ENCODE results near the gene WFDC10B. TPM values are rescaled to one million over a fixed set of nuclear protein-coding genes. Genes with fewer than 3 reads are reported as not detected.
"Not testable (repeated sequence)": the region's sequence is repeated elsewhere in the genome, so short reads cannot be mapped to it uniquely, and the experiment has no call there.

WFDC10B gene
- total RNA-seq, result not detected in 2 replicates

DNA sequence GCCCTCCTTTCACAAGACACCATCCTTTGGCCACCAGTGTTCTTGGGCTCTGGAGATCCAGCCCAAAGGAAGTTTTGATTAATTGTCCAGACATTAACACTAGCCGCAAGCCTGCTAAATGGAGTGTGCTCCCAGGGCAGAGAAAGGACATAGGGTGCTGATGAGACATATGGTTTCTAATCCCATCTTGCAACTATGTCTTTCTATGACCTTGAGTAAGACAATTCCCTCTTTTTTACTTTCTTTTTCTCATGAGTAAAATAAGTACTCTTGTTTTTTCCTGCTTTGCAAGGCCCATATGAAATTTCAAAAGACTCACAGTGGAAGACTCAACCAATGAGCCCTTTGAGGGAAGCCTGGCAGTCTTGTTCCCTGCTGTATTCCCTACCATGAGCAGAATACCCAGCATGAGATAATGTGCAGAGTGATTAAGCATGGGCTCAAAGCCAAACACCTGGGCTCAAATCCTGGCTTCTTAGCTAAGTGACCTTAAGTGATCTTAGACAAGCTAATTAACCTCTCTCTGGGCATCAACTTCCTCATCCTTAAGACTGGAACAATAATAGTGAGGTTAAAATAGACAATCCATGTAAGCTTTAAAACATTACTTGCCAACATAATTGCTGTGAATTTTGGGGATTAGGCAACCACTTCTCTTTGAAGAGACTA is at the start of gene WFDC10B:
Gene WFDC10B (minus strand): TSS at position 51 of the 669 bp plus-strand sequence. CDS start 19,027 bp downstream, outside the sequence.
- no peak for DNase-seq (ENCODE audit: low read depth in 2 of 2)

DNA sequence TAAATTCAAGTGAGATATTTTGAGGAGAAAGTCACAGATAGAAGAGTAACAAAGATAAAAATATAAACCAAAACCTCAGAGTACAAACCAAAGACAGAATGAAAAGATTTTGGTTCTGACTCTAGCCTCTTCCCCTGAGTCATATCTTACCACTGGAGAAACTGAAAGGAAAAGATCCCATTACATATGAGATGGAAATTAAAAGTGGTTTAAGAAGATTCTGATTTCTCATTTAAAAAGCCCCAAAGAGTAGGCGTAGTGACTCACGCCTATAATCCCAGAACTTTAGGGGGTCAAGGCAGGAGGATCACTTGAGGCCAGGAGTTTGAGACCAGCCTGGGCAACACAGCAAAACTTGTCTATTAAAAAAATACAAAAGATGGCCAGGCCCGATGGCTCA is 47.9 kb upstream of the WFDC10B start:
- DNase-seq (ENCODE audit: low read depth in 2 of 2), result no peak

DNA sequence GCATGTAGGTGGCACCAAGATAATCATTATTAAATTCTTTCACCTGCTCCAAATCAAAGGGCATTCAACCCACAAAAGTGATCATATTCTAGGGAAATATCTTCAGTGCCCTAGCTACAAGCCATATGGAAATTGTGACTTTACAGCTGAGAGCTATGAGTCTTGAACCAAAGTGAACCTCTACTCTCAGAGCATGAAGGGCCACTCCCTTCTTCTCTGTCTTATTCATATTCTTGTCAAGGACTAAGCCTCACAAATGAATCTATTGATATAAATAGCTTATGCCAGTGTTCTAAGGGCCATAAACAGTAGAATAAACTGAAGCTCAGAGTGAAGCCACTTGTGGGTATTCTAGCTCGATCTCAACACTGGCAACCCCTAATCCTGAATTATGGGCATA is 46.9 kb upstream of the WFDC10B start:
- DNase-seq (ENCODE audit: low read depth in 2 of 2), result no peak

DNA sequence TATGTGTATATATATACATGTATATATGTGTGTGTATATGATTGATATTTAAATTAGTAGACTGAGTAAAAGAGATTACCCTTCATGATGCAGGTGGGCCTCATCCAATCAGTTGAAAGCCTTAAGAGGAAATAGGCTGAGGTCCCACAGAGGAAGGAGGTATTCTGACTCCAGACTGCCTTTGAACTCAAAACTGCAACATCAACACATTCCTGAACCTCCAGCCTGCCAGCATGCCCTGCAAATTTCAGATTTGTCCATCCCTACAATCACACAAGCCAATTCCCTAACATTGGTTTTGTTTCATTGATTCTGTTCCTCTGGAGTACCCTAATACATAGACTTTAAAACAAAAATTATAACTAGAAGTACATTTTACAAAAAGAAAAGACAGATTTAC is 40.2 kb upstream of the WFDC10B start:
- no peak for DNase-seq (ENCODE audit: low read depth in 2 of 2)

DNA sequence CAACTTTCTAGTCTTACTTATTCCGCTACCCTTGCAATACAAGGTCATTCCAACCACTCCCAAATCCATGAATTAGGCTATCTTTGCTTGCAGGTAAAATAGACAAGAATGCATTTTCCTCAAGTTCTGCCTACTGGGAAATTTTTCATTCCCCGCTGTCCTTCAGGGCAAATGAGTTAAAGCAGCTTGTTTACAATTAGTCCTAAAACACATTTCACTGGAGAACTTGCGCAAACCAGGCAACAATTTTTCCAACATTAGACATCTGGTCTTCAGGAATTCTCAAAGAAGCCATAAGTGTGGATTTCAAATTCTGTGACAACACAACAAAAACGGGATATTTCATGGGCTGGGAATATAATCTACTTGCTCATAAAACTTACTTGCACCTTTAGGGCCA is 37.8 kb upstream of the WFDC10B start:
- no peak for DNase-seq (ENCODE audit: low read depth in 2 of 2)

DNA sequence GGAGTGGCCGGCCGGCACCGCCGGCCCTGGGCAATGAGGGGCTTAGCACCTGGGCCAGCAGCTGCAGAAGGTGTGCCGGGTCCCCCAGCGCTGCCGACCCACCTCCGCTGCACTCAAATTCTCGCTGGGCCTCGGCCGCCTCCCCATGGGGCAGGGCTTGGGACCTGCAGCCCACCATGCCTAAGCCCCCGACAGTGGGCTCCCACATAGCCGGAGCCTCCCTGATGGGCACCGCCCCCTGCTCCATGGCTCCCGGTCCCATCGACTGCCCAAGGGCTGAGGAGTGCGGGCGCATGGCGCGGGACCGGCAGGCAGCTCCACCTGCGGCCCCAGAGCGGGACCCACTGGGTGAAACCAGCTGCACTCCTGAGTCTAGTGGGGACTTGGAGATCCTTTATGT is 31.2 kb upstream of the WFDC10B start:
- no peak for DNase-seq (ENCODE audit: low read depth in 2 of 2)

DNA sequence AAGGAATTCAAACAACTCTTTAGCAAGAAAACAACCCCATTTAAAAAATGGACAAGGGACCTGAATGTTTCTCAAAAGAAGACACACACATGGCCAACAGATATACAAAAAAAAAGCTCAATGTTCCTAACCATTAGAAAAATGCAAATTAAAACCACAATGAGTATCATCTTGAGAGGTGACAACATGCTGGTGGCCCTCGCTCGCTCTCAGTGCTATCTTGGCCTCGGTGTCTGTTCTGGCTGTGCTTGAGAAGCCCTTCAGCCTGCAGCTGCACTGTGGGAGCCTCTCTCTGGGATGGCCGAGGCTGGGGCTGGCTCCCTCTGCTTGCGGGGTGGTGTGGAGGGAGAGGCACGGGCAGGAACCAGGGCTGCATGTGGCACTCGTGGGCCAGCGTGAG is 30.7 kb upstream of the WFDC10B start:
- no peak for DNase-seq (ENCODE audit: low read depth in 2 of 2)

DNA sequence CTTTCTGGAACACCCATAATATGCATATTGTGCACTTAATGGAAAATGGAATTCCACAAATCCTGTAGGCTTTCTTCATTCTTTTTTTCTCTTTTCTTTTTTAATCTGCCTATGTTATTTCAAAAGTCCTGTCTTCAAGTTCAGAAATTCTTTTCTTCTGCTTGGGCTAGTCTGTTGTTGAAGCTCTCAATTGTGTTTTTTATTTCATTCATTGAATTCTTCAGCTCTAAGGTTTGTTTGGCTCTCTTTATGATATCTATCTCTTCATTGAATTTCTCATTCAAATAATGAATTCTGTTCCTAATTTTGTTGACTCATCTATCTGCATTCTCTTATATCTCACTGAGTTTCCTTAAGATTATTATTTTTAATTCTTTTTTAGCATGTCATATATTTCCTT is 27.4 kb upstream of the WFDC10B start:
- no peak for DNase-seq (ENCODE audit: low read depth in 2 of 2)

DNA sequence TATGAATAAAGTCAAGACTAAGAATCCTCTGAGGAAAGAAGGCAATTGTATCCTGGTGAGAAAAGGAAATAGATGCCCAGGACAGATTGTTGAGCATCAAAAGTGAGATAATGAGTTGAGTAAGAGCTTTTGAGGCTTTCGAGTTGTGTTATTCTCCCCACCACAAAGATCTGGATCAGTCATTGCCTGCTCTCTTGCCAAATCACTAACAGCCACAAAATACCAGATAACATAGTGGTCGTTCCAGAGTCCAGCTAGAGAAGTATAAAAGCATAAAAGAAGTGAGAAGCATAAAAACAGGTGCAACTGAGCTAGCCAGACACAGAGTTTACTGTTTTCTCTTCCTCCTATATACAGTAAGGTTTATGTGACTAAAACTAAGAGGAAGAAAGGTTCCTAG is 22.2 kb upstream of the WFDC10B start:
- no peak for DNase-seq (ENCODE audit: low read depth in 2 of 2)

DNA sequence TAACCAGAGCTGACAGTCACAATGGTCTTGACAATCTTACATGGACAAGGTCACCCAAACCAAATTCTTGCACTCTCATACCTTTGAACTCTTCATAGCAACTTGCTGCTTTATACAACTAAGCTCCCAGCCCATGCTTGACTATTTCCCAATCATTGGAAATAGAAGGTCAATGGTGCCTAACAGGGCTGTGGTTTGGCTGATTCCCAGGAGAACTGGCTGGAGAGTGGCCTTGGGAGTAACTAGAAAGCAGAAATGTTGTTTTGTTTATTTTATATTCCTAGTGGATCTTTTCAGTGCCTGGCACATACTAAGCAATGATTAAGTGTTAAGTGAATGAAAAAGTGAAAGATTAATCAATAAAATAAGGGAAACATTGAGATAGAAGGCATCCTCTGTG is 20.3 kb upstream of the WFDC10B start:
- no peak for DNase-seq (ENCODE audit: low read depth in 2 of 2)

DNA sequence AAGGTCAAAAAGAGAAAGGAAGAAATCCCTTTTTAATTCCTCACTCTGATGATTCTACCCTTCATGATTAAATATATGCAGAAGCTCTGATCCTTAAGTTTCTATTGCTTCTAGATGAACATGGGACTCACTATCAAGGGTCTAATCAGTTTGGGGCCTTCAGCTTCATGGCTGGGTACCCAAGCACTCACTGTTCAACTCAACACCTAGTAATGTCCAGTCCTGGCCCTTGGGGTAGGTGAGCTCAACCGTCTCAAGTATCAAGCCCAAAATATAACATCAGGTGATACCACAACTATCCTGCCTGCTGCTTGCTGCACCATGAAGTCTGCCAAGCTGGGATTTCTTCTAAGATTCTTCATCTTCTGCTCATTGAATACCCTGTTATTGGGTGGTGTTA is 17.2 kb upstream of the WFDC10B start, which contains the start of gene SPINT4:
Gene SPINT4 (plus strand): TSS at position 301 of the 400 bp plus-strand sequence. CDS start 21 bp downstream, at position 322.
- DNase-seq (ENCODE audit: low read depth in 2 of 2), result no peak

DNA sequence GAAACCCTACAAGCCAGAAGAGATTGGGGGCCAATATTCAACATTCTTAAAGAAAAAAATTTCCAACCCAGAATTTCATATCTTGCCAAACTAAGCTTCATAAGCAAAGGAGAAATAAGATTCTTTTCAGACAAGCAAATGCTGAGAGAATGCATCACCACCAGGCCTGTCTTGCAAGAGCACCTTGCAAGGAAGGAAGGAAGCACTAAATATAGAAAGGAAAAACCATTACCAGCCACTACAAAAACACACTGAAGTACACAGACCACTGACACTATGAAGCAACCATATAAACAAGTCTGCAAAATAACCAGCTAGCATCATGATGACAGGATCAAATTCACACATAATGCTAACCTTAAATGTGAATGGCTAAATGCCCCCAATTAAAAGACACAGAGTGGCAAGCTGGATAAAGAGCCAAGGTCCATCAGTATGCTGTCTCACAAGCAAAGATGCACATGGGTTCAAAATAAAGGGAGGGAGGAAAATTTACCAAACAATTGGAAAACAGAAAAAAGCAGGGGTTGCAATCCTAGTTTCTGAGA is 11.4 kb upstream of the WFDC10B start:
- not testable (repeated sequence) for DNase-seq (ENCODE audit: low read depth in 2 of 2)

DNA sequence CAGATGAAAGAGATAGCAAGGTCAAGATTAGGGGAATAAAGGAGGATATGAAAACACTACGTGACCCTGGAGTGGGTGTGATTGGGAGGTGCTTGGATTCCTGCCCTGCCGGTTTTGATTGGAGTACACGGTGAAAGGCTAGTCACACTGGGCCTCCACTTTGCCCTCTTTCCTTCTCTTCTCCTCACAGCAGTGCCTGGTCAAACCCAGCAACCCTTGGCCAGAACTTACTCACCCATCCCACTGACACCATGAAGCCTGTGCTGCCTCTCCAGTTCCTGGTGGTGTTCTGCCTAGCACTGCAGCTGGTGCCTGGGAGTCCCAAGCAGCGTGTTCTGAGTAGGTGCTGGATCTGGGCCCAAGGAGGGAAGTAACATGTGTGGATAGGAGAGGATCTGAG is 2.9 kb downstream of the WFDC10B start, which contains the start of gene WFDC13:
Gene WFDC13 (plus strand): TSS at position 166 of the 400 bp plus-strand sequence. CDS start 86 bp downstream, at position 252.
- DNase-seq (ENCODE audit: low read depth in 2 of 2), result no peak

DNA sequence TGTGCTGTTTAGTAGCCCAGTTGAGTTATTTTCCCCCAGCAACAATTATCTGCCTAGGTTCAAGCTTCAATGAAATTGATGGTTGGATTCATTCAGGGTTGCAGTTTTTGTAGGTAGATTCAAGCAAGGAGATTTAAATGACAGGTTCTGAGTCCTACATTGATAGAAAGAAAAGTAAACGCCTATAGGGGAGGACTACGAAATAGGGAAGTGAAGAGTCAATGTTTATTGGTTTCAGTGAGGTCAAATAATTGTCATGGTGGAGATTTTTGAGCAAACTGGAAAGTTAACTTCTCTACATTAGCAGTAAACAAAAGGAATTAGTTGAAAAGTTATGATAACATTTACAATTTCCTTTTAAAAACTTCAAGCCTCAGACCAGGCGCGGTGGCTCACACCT is 3.7 kb downstream of the WFDC10B start:
- no peak for DNase-seq (ENCODE audit: low read depth in 2 of 2)

DNA sequence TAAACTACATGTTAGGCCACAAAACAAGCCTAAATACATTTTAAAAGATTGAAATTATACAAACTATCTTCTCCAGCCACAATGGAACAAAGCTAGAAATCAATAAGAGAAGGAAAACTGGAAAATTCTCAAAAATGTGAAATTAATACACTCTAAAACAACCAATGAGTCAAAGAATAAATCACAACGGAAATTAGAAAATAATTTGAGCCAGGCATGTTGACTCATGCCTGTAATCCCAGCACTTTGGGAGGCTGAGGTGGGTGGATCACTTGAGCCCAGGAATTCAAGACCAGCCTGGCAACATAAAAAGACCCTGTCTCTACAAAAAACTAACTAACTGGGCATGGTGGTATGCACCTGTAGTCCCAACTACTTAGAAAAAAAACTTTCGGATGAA is 9.3 kb downstream of the WFDC10B start:
- DNase-seq (ENCODE audit: low read depth in 2 of 2), result no peak

DNA sequence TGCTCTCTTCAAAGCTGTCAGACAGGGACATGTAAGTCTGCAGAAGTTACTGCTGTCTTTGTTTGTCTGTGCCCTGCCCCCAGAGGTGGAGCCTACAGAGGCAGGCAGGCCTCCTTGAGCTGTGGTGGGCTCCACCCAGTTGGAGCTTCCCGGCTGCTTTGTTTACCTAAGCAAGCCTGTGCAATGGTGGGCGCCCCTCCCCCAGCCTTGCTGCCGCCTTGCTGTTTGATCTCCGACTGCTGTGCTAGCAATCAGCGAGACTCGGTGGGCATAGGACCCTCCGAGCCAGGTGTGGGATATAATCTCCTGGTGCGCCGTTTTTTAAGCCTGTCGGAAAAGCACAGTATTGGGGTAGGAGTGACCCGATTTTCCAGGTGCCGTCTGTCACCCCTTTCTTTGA is 11.5 kb downstream of the WFDC10B start:
- not testable (repeated sequence) for DNase-seq (ENCODE audit: low read depth in 2 of 2)

DNA sequence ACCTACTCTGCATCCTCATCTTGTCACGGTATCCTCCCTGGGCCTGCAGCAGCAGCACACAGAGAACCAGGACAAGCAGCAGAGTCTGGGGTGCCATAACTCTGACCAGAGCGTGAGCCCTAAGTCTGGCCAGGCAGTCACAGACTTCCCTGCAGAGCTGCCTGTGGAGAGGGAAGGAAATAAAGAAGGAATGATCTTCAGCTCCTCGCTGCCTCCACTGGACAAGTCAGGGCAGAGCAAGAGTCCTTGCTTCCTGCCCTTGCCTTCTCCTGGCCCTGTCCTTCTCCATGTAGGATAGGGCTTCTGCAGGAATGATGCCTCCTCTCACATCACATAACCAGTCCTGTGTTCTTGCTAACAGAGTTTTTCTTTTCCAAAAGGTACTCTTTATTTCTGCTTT is 18.9 kb downstream of the WFDC10B start:
- DNase-seq (ENCODE audit: low read depth in 2 of 2), result no peak

DNA sequence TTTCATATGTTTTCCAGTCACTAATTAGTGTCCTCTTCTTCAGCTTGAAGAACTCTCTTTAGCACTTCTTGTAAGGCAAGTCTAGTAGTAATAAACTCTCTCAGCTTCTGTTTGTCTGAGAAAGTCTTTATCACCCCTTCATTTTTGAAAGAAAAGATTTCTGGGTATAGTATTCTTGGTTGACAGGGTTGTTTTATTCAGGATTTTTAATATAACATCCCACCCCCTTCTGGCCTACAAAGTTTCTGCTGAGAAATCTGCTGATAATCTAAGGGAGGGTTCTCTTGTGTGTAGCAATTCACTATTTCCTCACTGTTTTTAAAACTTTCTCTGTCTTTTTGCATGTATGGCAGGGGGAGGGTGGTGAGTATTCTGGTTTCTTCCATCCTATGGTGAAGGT is 25.2 kb downstream of the WFDC10B start:
- no peak for DNase-seq (ENCODE audit: low read depth in 2 of 2)

DNA sequence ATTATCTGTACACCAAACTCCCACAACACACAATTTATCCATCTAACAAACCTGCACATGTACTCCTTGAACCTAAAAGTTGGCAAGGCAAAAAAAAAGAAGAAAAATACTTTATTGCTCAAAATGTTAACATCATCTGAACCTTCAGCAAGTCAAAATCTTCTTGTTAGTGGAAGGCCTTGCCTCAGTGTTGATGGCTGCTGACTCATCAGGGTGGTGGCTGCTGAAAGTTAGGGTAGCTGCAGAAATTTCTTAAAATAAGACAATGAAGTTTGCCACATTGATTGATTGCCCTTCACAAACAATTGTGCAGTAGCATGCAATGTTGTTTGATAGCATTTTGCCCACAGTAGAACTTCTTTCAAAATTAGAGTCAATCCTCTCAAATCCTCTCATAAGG is 32.1 kb downstream of the WFDC10B start:
- DNase-seq (ENCODE audit: low read depth in 2 of 2), result no peak

DNA sequence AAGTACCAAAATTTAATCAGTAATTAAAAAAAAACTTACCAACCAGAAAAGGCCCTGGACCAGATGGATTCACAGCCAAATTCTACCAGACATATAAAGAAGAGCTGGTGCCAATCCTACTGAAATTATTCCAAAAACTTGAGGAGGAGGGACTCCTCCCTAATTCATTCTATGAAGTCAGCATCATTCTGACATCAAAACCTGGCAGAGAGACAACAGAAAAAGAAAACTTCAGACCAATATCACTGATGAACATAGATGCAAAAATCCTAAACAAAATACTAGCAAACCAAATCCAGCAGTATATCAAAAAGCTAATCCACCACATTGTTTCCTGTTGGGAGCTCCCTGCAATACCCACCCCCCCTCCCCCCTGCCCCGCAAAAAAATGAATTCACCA is 34.7 kb downstream of the WFDC10B start, which contains the start of gene WFDC11:
Gene WFDC11 (minus strand): TSS at position 101 of the 400 bp plus-strand sequence. CDS start 19,639 bp downstream, outside the sequence.
- no peak for DNase-seq (ENCODE audit: low read depth in 2 of 2)

DNA sequence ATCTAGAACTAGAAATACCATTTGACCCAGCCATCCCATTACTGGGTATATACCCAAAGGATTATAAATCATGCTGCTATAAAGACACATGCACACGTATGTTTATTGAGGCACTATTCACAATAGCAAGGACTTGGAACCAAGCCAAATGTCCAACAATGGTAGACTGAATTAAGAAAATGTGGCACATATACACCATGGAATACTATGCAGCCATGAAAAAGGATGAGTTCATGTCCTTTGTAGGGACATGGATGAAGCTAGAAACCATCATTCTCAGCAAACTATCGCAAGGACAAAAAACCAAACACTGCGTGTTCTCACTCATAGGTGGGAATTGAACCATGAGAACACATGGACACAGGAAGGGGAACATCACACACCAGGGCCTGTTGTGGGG is 47.8 kb downstream of the WFDC10B start:
- not testable (repeated sequence) for DNase-seq (ENCODE audit: low read depth in 2 of 2)

DNA sequence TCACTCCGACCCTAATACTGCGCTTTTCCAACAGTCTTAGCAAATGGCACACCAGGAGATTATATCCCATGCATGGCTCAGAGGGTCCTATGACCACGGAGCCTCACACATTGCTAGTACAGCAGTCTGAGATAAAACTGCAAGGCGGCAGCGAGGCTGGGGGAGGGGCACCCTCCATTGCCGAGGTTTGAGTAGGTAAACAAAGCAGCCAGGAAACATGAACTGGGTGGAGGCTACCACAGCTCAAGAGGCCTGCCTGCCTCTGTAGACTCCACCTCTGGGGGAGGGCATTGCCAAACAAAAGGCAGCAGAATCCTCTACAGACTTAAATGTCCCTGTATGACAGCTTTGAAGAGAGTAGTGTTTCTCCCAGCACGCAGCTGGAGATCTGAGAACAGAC is 53.1 kb downstream of the WFDC10B start:
- not testable (repeated sequence) for DNase-seq (ENCODE audit: low read depth in 2 of 2)

DNA sequence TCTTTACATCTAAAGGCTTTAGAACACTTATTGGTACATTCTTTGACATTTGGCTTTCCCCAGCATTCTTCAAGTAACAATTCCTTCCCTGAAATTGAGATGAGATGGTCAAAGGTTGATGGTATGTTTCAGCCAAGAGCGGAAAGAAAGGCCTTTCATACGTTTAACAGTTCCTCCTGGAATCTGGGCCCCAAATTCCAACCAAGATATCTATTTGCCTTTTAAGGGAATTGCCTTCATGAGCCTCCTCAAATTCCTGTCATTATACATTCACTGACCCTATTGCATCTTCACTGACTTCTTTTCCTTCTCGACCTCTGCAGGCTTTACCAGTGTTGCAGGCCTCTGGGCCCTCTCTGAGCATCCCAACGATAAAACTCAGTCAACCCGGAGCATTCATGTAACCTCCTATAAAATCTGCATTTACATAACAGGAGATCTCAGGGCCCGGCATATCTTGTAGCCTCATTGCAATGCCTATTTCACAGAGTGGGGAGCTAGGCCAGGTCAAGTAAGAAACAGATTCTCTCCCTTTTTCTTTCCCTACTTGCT is 55.4 kb downstream of the WFDC10B start:
- no peak for DNase-seq (ENCODE audit: low read depth in 2 of 2)

Data from lung microvascular endothelial cell (primary cell).